ENCODE results near the gene ZNF362.
"Not testable (repeated sequence)": the region's sequence is repeated elsewhere in the genome, so short reads cannot be mapped to it uniquely, and the experiment has no call there.

GRCh38 chr1:33238194-33238724, 18.0 kb upstream of the ZNF362 start:
- TF ChIP-seq CTCF (IDR thresholded peaks at IDR 0.05; ENCODE audit: low read depth, low read length, poor library complexity, severe bottlenecking); EZH2phosphoT487 (IDR thresholded peaks at IDR 0.05; ENCODE audit: borderline replicate concordance, low read length): not testable (repeated sequence)
